OCI-LY1 (cell line): ENCODE measurements around the gene SLC39A13.

Experiments used
- H2AFZ ChIP-seq: fragments of 200-600 bp; sonication (generic), shearing (Covaris generic); 2 replicates; pipeline ENCODE4 v1.6.0; 2014; ENCODE audit warnings: antibody characterized with exemption, mild to moderate bottlenecking, low read length
- H3F3A ChIP-seq: fragments of 200-600 bp; sonication (generic), shearing (Covaris generic); 2 replicates; pipeline ENCODE4 v1.6.0; 2014; ENCODE audit warnings: mild to moderate bottlenecking, antibody characterized with exemption, low read length, moderate library complexity; ENCODE audit not compliant: insufficient read depth
- H3K27ac ChIP-seq: fragments of 200-600 bp; sonication (generic); 2 replicates; pipeline ENCODE4 v1.5.1; 2014; ENCODE audit warnings: low read length, mixed run types, mild to moderate bottlenecking, low read depth; ENCODE audit not compliant: poor library complexity, severe bottlenecking
- H3K27me3 ChIP-seq: fragments of 200-600 bp; sonication (generic); 2 replicates; pipeline ENCODE4 v1.6.0; 2014; ENCODE audit warnings: antibody characterized with exemption, mild to moderate bottlenecking, low read length, moderate library complexity; ENCODE audit not compliant: insufficient read depth
- H3K36me3 ChIP-seq: fragments of 200-600 bp; sonication (generic); 2 replicates; pipeline ENCODE4 v1.6.1; 2014; ENCODE audit warnings: mild to moderate bottlenecking, antibody characterized with exemption, low read length, moderate library complexity, mixed read lengths; ENCODE audit not compliant: insufficient read depth
- H3K4me1 ChIP-seq: fragments of 200-600 bp; sonication (generic); 2 replicates; pipeline ENCODE4 v1.5.1; 2014; ENCODE audit warnings: mild to moderate bottlenecking, low read length, moderate library complexity; ENCODE audit not compliant: insufficient read depth, severe bottlenecking
- H3K4me2 ChIP-seq: fragments of 200-600 bp; sonication (generic), shearing (Covaris generic); 2 replicates; pipeline ENCODE4 v1.6.1; 2014; ENCODE audit warnings: low read length
- H3K4me3 ChIP-seq: fragments of 200-600 bp; sonication (generic); 2 replicates; pipeline ENCODE4 v1.5.1; 2014; ENCODE audit warnings: low read length, low read depth, mild to moderate bottlenecking, mixed read lengths; ENCODE audit not compliant: poor library complexity, severe bottlenecking
- H3K79me2 ChIP-seq: fragments of 200-600 bp; shearing (Covaris generic); 2 replicates; pipeline ENCODE4 v1.6.1; 2016; ENCODE audit warnings: mixed run types, low read length, mixed read lengths; ENCODE audit not compliant: insufficient read depth
- H3K9ac ChIP-seq: fragments of 200-600 bp; sonication (generic), shearing (Covaris generic); 2 replicates; pipeline ENCODE4 v1.6.1; 2014; ENCODE audit warnings: mild to moderate bottlenecking, low read length, mixed read lengths
- H3K9me2 ChIP-seq: fragments of 200-600 bp; sonication (generic), shearing (Covaris generic); 2 replicates; pipeline ENCODE4 v1.6.1; 2014; ENCODE audit warnings: low read depth, mild to moderate bottlenecking, low read length, mixed read lengths
- H3K9me3 ChIP-seq: fragments of 200-600 bp; shearing (Covaris generic); 2 replicates; pipeline ENCODE4 v1.6.1; 2014; ENCODE audit warnings: low read length, mixed read lengths
- H4K20me1 ChIP-seq: fragments of 200-600 bp; sonication (generic), shearing (Covaris generic); 2 replicates; pipeline ENCODE4 v1.6.0; 2016; ENCODE audit warnings: mild to moderate bottlenecking, low read length; ENCODE audit not compliant: insufficient read depth
- CTCF ChIP-seq: fragments of 200-600 bp; sonication (generic), shearing (Covaris generic); IDR thresholded peaks from 2 replicates; pipeline ENCODE4 v1.5.1; 2017; ENCODE audit warnings: mild to moderate bottlenecking, antibody characterized with exemption, low read length, moderate library complexity, mixed read lengths
- EZH2 ChIP-seq: fragments of 200-600 bp; sonication (generic), shearing (Covaris generic); IDR thresholded peaks from 2 replicates; pipeline ENCODE4 v1.8.0; 2017; ENCODE audit warnings: borderline replicate concordance, mixed run types, mild to moderate bottlenecking, antibody characterized with exemption, low read length, moderate library complexity, mixed read lengths

SLC39A13 gene

GRCh38 chr11:47384498-47384897 lies 23.9 kb upstream of the SLC39A13 start:
- Histone ChIP-seq H3K36me3 (no peaks in the 10 kb centered on the region), H3K9ac (no peak overlapping the region), H3K9me3 (no peaks in the 10 kb centered on the region), H3F3A (no peaks in the 10 kb centered on the region), H3K4me2 (no peak overlapping the region), H3K79me2 (no peaks in the 10 kb centered on the region), H3K4me1 (no peaks in the 10 kb centered on the region), H3K27me3 (no peaks in the 10 kb centered on the region), H3K9me2 (no peaks in the 10 kb centered on the region), H3K4me3 (no peak overlapping the region), H4K20me1 (no peaks in the 10 kb centered on the region), H2AFZ (no peak overlapping the region), H3K27ac (no peak overlapping the region)
- no peak for TF ChIP-seq CTCF

- Histone ChIP-seq H3K9me2 (no peaks in the 10 kb centered on the region), H3K27me3 (no peaks in the 10 kb centered on the region), H3K4me3 (no peak overlapping the region), H3K36me3 (no peaks in the 10 kb centered on the region), H4K20me1 (no peaks in the 10 kb centered on the region), H3K79me2 (no peaks in the 10 kb centered on the region), H2AFZ (no peak overlapping the region), H3K9ac (no peak overlapping the region), H3K4me2 (no peak overlapping the region), H3K4me1 (peaks cover 5% of the 10 kb centered on the region), H3K9me3 (no peaks in the 10 kb centered on the region), H3K27ac (no peak overlapping the region), H3F3A (no peaks in the 10 kb centered on the region)
- TF ChIP-seq CTCF, result no peak
- TF ChIP-seq EZH2, result no peak
Observed at GRCh38 chr11:47387944-47388696, 20.3 kb upstream of the SLC39A13 start.

GRCh38 chr11:47388697-47389576 lies 19.5 kb upstream of the SLC39A13 start:
- TF ChIP-seq EZH2 (no peak), CTCF (no peak)
- Histone ChIP-seq H3F3A (no peaks in the 10 kb centered on the region), H3K9ac (no peak overlapping the region), H3K4me1 (peaks cover 14% of the 10 kb centered on the region), H3K4me2 (no peak overlapping the region), H3K36me3 (no peaks in the 10 kb centered on the region), H2AFZ (no peak overlapping the region), H3K79me2 (no peaks in the 10 kb centered on the region), H4K20me1 (no peaks in the 10 kb centered on the region), H3K4me3 (no peak overlapping the region), H3K9me2 (no peaks in the 10 kb centered on the region), H3K27ac (no peak overlapping the region), H3K9me3 (no peaks in the 10 kb centered on the region), H3K27me3 (no peaks in the 10 kb centered on the region)
